ENCODE results near the gene FRMD5.

FRMD5 gene

DNA sequence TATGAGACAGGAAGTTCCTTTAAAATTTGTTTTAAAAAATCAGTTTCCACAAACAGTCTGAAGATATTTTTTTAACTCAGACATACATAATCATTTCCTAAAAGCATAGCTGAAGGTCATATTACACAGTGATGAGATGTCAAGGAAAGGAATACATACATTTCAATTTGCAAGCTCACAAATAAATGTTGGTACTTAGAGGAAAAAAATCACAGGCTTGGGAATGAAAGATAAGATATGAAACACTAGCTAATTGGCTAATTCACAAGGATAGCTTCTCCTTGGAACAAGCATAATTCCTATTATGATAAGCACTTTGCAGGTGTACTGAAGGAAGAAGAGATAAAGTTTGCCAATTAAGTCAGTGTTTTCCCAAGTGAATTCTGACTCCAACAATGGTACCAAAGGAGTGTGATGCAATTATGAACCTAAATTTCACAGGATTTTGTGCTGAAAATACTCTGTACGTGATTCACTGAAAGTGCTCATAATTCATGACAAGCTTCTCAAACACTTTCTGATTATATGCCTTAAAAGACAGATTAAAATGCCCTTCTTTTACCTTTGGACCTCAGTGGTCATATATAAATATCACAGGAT, 112.4 kb downstream of the FRMD5 start:
- Histone ChIP-seq H4K20me1 (ENCODE audit: insufficient read depth, low read length) (no peaks in the 10 kb centered on the region), H2AFZ (ENCODE audit: low read depth, low read length) (peak overlapping the region; percentile 29; the same call in 1 of the 2 replicates), H3K4me3 (ENCODE audit: low read length) (peak overlapping the region; percentile 21; the same call in 1 of the 2 replicates), H3K27me3 (ENCODE audit: low read depth, low read length) (no peaks in the 10 kb centered on the region), H3K4me1 (ENCODE audit: low read length) (peaks cover 30% of the 10 kb centered on the region), H3K9me3 (ENCODE audit: insufficient read depth, low read length) (no peaks in the 10 kb centered on the region), H3K4me2 (ENCODE audit: low read length) (peak overlapping the region; percentile 60), H3K79me2 (ENCODE audit: low read length) (no peaks in the 10 kb centered on the region), H3K27ac (ENCODE audit: low read length) (0 out of 2 replicates have a peak overlapping the region, but pooled peaks have one; percentile 15), H3K9ac (ENCODE audit: low read length) (no peak overlapping the region), H3K36me3 (replicated peaks; ENCODE audit: low read depth, low read length) (no peaks in the 10 kb centered on the region)
- TF ChIP-seq, protein P1, sequence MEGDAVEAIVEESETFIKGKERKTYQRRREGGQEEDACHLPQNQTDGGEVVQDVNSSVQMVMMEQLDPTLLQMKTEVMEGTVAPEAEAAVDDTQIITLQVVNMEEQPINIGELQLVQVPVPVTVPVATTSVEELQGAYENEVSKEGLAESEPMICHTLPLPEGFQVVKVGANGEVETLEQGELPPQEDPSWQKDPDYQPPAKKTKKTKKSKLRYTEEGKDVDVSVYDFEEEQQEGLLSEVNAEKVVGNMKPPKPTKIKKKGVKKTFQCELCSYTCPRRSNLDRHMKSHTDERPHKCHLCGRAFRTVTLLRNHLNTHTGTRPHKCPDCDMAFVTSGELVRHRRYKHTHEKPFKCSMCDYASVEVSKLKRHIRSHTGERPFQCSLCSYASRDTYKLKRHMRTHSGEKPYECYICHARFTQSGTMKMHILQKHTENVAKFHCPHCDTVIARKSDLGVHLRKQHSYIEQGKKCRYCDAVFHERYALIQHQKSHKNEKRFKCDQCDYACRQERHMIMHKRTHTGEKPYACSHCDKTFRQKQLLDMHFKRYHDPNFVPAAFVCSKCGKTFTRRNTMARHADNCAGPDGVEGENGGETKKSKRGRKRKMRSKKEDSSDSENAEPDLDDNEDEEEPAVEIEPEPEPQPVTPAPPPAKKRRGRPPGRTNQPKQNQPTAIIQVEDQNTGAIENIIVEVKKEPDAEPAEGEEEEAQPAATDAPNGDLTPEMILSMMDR (IDR thresholded peaks at IDR 0.05; ENCODE audit: low read depth, low read length), result no peak
- TF ChIP-seq EZH2phosphoT487 (IDR thresholded peaks at IDR 0.05; ENCODE audit: low read depth), result no peak

DNA sequence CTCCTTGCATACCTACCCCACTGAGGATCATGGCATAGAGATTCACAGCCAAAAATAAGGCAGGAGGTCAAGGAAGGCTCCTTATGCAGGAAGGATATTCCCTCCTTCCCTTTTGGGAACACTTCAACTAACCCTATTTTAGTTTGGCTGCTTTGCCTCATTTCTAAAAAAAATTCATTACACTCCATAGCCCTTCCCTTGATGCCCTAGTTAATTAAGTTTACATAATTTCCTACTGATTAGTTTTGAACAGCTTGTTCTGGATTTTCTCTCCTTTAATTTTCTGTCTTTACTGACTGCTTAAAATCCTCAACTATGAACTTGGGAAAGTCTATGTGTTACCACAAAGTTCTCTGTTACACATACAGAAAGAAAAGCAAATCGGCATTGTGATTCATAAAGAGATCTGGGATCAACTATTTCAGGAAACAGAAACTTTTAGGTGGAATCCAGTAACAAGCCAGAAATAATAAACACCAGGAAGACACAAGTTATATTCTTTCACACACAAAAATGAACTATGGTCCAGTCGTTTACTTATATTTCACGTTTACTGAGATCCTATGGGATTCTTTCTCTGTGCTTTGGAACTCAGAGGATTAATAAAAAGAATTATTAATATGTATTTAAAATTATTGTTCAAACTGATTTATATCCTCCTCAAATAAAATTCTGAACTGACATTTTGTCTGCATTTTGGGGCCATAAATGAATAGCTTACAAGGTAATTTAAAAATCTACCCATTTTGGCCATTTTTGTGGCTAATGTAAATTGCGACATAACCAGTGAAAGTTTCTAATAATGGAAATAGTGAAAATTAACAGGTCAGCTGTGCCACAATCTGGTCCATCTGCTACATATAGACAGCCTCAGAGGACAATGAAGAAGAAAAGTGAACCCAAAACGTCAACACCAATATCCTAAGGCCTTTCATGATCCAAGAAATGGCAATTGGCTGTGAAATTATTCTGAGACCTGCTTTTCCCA, 113.8 kb downstream of the FRMD5 start:
- Histone ChIP-seq H4K20me1 (ENCODE audit: insufficient read depth, low read length) (no peaks in the 10 kb centered on the region), H3K27ac (ENCODE audit: low read length) (no peak overlapping the region), H3K4me1 (ENCODE audit: low read length) (peaks cover 30% of the 10 kb centered on the region), H3K27me3 (ENCODE audit: low read depth, low read length) (no peaks in the 10 kb centered on the region), H3K9ac (ENCODE audit: low read length) (no peak overlapping the region), H3K4me3 (ENCODE audit: low read length) (no peak overlapping the region), H3K79me2 (ENCODE audit: low read length) (no peaks in the 10 kb centered on the region), H2AFZ (ENCODE audit: low read depth, low read length) (no peak overlapping the region), H3K36me3 (replicated peaks; ENCODE audit: low read depth, low read length) (no peaks in the 10 kb centered on the region), H3K9me3 (ENCODE audit: insufficient read depth, low read length) (no peaks in the 10 kb centered on the region), H3K4me2 (ENCODE audit: low read length) (peak overlapping the region; percentile 4; the same call in 1 of the 2 replicates)
- TF ChIP-seq, protein P1 (IDR thresholded peaks at IDR 0.05; ENCODE audit: low read depth, low read length), result no peak
- no peak for TF ChIP-seq EZH2phosphoT487 (IDR thresholded peaks at IDR 0.05; ENCODE audit: low read depth)

DNA sequence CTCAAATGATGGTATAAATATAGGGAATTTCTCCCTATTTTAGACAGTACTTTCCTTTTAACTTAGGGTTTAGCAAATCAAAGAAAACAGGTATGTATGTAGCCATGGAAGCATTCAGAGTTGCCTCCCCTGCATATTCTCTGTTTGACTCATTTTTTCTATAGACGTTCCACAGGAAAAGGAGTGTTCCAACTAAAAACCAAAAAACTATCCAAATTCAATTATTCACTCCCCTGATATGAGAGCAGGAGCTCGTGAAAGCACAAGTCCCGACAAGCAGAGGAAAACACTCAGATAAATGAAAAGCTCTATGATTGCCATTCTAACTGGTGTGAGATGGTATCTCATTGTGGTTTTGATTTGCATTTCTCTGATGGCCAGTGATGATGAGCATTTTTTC, 119.5 kb downstream of the FRMD5 start:
- H3K4me2 ChIP-seq (ENCODE audit: low read length), result no peak overlapping the region

More for the DNA sequence above, 119.5 kb downstream of the FRMD5 start:
- Histone ChIP-seq H2AFZ (ENCODE audit: low read depth, low read length) (no peak overlapping the region), H4K20me1 (ENCODE audit: insufficient read depth, low read length) (no peaks in the 10 kb centered on the region), H3K27me3 (ENCODE audit: low read depth, low read length) (no peaks in the 10 kb centered on the region), H3K36me3 (replicated peaks; ENCODE audit: low read depth, low read length) (no peaks in the 10 kb centered on the region), H3K27ac (ENCODE audit: low read length) (no peak overlapping the region), H3K9ac (ENCODE audit: low read length) (no peak overlapping the region), H3K9me3 (ENCODE audit: insufficient read depth, low read length) (no peaks in the 10 kb centered on the region), H3K79me2 (ENCODE audit: low read length) (no peaks in the 10 kb centered on the region), H3K4me1 (ENCODE audit: low read length) (no peaks in the 10 kb centered on the region), H3K4me3 (ENCODE audit: low read length) (no peak overlapping the region)
- TF ChIP-seq, protein P1 (IDR thresholded peaks at IDR 0.05; ENCODE audit: low read depth, low read length), result no peak
- TF ChIP-seq EZH2phosphoT487 (IDR thresholded peaks at IDR 0.05; ENCODE audit: low read depth), result no peak

Data from OCI-LY3 (cell line).